ENCODE data around the gene RPP25L. TPM values are rescaled to one million over a fixed set of nuclear protein-coding genes. Genes with fewer than 3 reads are reported as not detected.

The RPP25L gene
- total and polyA plus RNA-seq, 9 of the 15 experiments (the other 6 are each of a cell fraction or from before 2014, with no cell fraction given), result 16.3 to 43.7 (median 29.0) TPM

DNA sequence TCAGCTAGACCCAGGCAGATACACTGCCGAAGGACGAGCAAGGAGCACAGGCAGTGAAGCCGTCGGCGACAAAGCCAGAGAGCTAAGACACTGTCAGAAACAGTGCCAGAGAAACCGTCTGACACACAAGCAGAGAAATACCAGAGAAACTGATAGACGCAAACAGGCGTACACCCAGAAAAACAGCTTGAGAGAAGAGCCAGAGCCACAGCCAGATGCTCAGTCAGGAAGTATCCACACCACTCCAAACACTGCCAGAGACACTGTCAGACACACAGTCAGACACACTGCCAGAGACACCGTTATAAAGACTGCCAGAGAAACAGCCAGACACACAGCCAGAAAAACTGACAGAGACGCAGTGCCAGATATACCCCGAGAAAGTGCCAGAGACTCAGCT is 41.5 kb downstream of the RPP25L start:
- ChIA-PET CTCF (ENCODE audit: low intra/inter-chr PET ratio) (no interaction called here), POLR2A (interaction anchor here (0.7 kb wide), 1 partner anchor 1732 kb away, joined by 3 read pairs; no protein-coding TSS in a partner anchor)
- H4K20me1 ChIP-seq (replicated peaks; ENCODE audit: control insufficient read depth, insufficient read depth, low read length), result peaks cover 4% of the 10 kb centered on the region; the same call in 1 of the 2 replicates
- H3K27ac ChIP-seq (ENCODE audit: extremely low read depth, low read depth, low read length), result no peak overlapping the region
- no peak overlapping the region for H3K4me3 ChIP-seq
- FAIRE-seq (no peak), ATAC-seq (no peak), DNase-seq (ENCODE audit: extremely low read depth in 1 of 4, low spot score in 3 of 4) (no peak)
- peaks cover 13 to 74% of the 10 kb centered on the region in 2 experiments for H3K27me3 ChIP-seq (ENCODE audit: control insufficient read depth in 2 of 2, insufficient read depth in 2 of 2, low read length in 2 of 2)
- no peaks in the 10 kb centered on the region for H3K9me1 ChIP-seq (ENCODE audit: control insufficient read depth, insufficient read depth, low read length)
- intact Hi-C loops (cut with micrococcal nuclease), result no loop called here
- WGBS (ENCODE audit: insufficient coverage, low coverage, missing lambda C conversion rate), result 0% methylated on average over 11 of the region's 11 CpGs
- no peaks in the 10 kb centered on the region for H3K36me3 ChIP-seq (ENCODE audit: control insufficient read depth, insufficient read depth, low read length)
- TF ChIP-seq ZNF354B (CRISPR knock-in tag; IDR thresholded peaks at IDR 0.05), result no peak
- TF ChIP-seq TCF7 (IDR thresholded peaks at IDR 0.05; ENCODE audit: borderline replicate concordance), result no peak
- TF ChIP-seq ELF4 (CRISPR knock-in tag; IDR thresholded peaks at IDR 0.05), result no peak
- no peak for TF ChIP-seq TCF7L2 (IDR thresholded peaks at IDR 0.05; ENCODE audit: low read depth, low read length)
- TF ChIP-seq, protein P1, sequence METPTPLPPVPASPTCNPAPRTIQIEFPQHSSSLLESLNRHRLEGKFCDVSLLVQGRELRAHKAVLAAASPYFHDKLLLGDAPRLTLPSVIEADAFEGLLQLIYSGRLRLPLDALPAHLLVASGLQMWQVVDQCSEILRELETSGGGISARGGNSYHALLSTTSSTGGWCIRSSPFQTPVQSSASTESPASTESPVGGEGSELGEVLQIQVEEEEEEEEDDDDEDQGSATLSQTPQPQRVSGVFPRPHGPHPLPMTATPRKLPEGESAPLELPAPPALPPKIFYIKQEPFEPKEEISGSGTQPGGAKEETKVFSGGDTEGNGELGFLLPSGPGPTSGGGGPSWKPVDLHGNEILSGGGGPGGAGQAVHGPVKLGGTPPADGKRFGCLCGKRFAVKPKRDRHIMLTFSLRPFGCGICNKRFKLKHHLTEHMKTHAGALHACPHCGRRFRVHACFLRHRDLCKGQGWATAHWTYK (CRISPR knock-in tag; IDR thresholded peaks at IDR 0.05), result no peak
- no peak for TF ChIP-seq ERF (CRISPR knock-in tag; IDR thresholded peaks at IDR 0.05)
- H3K9me3 ChIP-seq (replicated peaks; ENCODE audit: control insufficient read depth, insufficient read depth, low read depth, low read length), result no peaks in the 10 kb centered on the region
- H3K9ac ChIP-seq (ENCODE audit: insufficient read depth in 1 of 2, low read depth in 2 of 2, low read length in 2 of 2), result no peak overlapping the region
- no TSS peak for BruUV-seq (replicated peaks)
- no peaks in the 10 kb centered on the region for H3K79me2 ChIP-seq (ENCODE audit: control insufficient read depth, insufficient read depth, low read length)
- H3K4me2 ChIP-seq (ENCODE audit: insufficient read depth, low read length), result no peak overlapping the region
- in situ Hi-C loops (cut with MboI), result no loop called here
- H2AFZ ChIP-seq (ENCODE audit: low read depth, low read length), result no peak overlapping the region
- no peaks in the 10 kb centered on the region; a peak in 1 of 5 replicates for H3K4me1 ChIP-seq (replicated peaks in 1 of 2; ENCODE audit: control insufficient read depth in 2 of 2, insufficient read depth in 2 of 2, low read length in 2 of 2)

All from K562 (cell line).